Measurements from ENCODE around the gene SIRPG. TPM values are rescaled to one million over a fixed set of nuclear protein-coding genes. Genes with fewer than 3 reads are reported as not detected.
A peak's percentile ranks its signal among the peaks of the same experiment; 100 is the strongest.

Gene SIRPG
- total and polyA plus RNA-seq, 7 donors = 0.01 to 0.30 (median 0.21) TPM; not detected in 4

DNA sequence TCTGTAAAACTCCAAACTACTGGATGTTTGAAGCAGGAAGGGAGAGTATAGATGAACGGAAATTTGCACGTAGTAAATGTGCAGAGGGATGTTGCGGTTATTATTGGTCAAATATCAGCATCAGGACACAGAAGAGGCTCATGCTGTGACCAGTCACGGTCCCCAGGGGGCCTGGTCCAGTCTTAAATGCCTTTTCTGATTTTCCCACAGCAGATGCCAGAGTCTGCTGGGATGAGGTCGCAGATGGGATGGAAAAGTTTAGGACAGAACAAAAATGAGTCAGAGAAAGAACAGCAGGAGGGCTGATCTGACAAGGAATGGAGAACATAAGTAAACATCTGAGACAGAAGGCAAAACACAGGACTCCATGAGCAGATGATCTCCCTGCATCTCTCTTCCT is 11.7 kb upstream of the SIRPG start:
- DNase-seq (peak in 1 of 2 donors; percentile 17), ATAC-seq (no peak)
- intact Hi-C loops (cut with DNase I) = loop anchor here in 1 of 2 donors (10.0 kb wide), 1 partner anchor 55 kb away; no protein-coding TSS in a partner anchor
- WGBS, 3 donors = 46 to 57% (median 47%) methylated on average over 5 of the region's 5 CpGs
- Histone ChIP-seq H3K27me3 (ENCODE audit: insufficient read depth in 3 of 3, low read length in 2 of 3) (no peaks in the 10 kb centered on the region), H3K27ac (no peak overlapping the region), H3K36me3 (ENCODE audit: insufficient read depth in 1 of 2, low read depth in 1 of 2) (no peaks in the 10 kb centered on the region), H3K4me1 (no peaks in the 10 kb centered on the region), H3K9me3 (no peaks in the 10 kb centered on the region), H3K4me3 (no peak overlapping the region)
- TF ChIP-seq, protein P1, sequence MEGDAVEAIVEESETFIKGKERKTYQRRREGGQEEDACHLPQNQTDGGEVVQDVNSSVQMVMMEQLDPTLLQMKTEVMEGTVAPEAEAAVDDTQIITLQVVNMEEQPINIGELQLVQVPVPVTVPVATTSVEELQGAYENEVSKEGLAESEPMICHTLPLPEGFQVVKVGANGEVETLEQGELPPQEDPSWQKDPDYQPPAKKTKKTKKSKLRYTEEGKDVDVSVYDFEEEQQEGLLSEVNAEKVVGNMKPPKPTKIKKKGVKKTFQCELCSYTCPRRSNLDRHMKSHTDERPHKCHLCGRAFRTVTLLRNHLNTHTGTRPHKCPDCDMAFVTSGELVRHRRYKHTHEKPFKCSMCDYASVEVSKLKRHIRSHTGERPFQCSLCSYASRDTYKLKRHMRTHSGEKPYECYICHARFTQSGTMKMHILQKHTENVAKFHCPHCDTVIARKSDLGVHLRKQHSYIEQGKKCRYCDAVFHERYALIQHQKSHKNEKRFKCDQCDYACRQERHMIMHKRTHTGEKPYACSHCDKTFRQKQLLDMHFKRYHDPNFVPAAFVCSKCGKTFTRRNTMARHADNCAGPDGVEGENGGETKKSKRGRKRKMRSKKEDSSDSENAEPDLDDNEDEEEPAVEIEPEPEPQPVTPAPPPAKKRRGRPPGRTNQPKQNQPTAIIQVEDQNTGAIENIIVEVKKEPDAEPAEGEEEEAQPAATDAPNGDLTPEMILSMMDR (IDR thresholded peaks at IDR 0.05) = no peak

DNA sequence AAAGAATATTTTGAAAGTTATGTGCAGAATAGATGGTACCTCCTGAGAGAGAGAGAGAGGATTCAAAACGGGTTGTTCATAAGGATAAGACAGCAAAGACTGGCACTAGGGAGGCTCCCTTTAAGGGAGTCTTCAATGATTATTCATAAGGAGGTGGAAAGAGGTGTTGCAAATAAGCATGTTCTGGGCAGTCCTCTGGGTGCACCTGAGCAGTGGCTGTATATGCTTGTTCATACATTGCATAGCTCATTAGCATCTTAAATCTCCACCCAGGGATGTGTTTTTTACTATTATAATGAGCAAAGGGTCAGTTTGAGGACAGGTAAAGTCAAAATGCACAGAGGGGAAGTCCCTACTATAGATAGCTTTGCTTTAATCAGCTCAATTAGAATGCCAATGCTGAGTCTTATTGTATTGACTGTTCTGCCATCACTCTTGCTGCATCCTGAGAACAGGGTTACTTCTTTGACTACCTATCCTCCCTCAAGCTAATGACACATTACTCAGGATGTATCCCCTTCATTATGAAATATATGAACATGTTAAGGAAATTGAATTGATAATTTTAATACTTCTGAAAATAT is 10.0 kb upstream of the SIRPG start:
- 64 to 75% (median 66%) methylated on average over 1 of the region's 1 CpG for WGBS, 3 donors
- H3K4me3 ChIP-seq = no peak overlapping the region
- no peaks in the 10 kb centered on the region for H3K9me3 ChIP-seq
- no peaks in the 10 kb centered on the region for H3K4me1 ChIP-seq
- intact Hi-C loops (cut with DNase I) = loop anchor here in 1 of 2 donors (10.0 kb wide), 1 partner anchor 57 kb away; no protein-coding TSS in a partner anchor
- no peaks in the 10 kb centered on the region for H3K36me3 ChIP-seq (ENCODE audit: insufficient read depth in 1 of 2, low read depth in 1 of 2)
- H3K27ac ChIP-seq = no peak overlapping the region
- no peaks in the 10 kb centered on the region for H3K27me3 ChIP-seq (ENCODE audit: insufficient read depth in 3 of 3, low read length in 2 of 3)
- no peak for ATAC-seq
- DNase-seq = no peak
- TF ChIP-seq, protein P1 (IDR thresholded peaks at IDR 0.05) = no peak

DNA sequence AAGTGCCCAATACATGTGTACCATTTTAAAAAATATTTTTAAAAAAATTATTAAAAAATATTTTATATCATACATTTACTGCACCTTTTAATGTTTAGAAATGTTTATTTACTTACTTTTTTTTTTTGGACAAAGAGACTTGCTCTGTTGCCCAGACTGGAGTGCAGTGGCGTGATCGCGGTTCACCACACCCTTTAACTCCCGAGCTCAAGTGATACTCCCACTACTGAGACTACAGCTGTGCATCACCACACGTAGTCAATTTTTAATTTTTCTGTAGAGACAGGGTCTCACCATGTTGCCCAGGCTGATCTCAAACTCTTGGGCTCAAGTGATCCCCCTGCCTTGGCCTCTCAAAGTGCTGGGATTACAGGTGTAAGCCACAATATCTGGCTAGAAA is 9.2 kb upstream of the SIRPG start:
- DNase-seq (no peak), ATAC-seq (no peak)
- Histone ChIP-seq H3K9me3 (no peaks in the 10 kb centered on the region), H3K4me1 (no peaks in the 10 kb centered on the region), H3K27me3 (ENCODE audit: insufficient read depth in 3 of 3, low read length in 2 of 3) (no peaks in the 10 kb centered on the region), H3K36me3 (ENCODE audit: insufficient read depth in 1 of 2, low read depth in 1 of 2) (no peaks in the 10 kb centered on the region), H3K27ac (no peak overlapping the region), H3K4me3 (no peak overlapping the region)
- 56 to 72% (median 58%) methylated on average over 5 of the region's 5 CpGs for WGBS, 3 donors
- TF ChIP-seq, protein P1 (IDR thresholded peaks at IDR 0.05) = no peak
- intact Hi-C loops (cut with DNase I) = loop anchor here in 1 of 2 donors (10.0 kb wide), 1 partner anchor 58 kb away; no protein-coding TSS in a partner anchor

DNA sequence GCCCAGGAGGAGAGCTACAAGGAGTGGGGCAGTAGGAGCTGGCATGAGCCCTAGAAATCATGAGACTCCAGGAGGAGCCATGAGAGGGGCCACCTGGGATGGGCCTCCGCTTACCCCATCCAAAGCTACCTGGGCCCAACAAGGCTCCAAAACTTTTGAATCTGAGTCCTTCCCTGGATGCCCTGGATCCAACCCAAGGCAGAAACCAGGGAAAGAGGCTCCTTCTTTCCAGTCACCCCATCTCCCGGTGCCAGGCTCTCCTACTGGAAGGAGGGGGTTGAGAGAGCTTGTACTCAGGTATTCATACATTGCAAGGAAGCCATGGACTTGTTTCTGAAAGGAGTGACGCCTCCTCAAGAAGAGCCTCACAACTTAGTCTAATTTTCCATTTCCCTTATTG is 7.8 kb upstream of the SIRPG start:
- TF ChIP-seq, protein P1 (IDR thresholded peaks at IDR 0.05) = no peak
- intact Hi-C loops (cut with DNase I) = loop anchor here in 1 of 2 donors (10.0 kb wide), 1 partner anchor 59 kb away; no protein-coding TSS in a partner anchor
- no peak for ATAC-seq
- Histone ChIP-seq H3K27me3 (ENCODE audit: insufficient read depth in 3 of 3, low read length in 2 of 3) (no peaks in the 10 kb centered on the region), H3K4me1 (no peaks in the 10 kb centered on the region), H3K9me3 (no peaks in the 10 kb centered on the region), H3K36me3 (ENCODE audit: insufficient read depth in 1 of 2, low read depth in 1 of 2) (no peaks in the 10 kb centered on the region), H3K4me3 (no peak overlapping the region), H3K27ac (no peak overlapping the region)
- DNase-seq = no peak
- WGBS, 3 donors = 85 to 92% (median 92%) methylated on average over 3 of the region's 3 CpGs
